HG03439 (cell line): ENCODE results near the gene FARS2.
A peak's percentile ranks its signal among the peaks of the same experiment; 100 is the strongest.

Source experiments
- ATAC-seq: cut with Tn5 transposase; IDR thresholded peaks from one replicate; pipeline ENCODE4 v1.9.1; 2021; ENCODE audit warnings: mild to moderate bottlenecking, moderate library complexity; ENCODE audit not compliant: unreplicated experiment

The FARS2 gene

DNA sequence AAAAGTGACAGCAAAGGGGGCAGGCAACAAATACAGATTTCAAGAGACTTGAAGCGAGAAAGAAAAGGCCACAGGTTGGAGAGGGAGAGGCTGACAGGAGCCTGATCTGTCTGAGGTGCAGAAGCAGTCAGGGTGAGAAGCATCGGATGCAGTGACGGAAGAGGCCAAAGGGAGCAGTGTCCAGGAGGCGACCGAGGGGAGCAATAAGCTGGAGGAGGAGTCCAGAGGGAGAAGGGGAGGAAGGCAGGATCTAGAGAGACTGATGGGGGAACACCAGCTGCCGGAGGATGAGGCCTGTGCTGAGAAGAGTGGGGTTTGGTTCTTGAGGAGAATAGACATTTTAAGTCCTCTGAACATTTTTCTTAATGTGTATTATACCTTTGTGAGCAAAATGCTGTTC is 23.8 kb downstream of the FARS2 start:
- ATAC-seq = no peak

DNA sequence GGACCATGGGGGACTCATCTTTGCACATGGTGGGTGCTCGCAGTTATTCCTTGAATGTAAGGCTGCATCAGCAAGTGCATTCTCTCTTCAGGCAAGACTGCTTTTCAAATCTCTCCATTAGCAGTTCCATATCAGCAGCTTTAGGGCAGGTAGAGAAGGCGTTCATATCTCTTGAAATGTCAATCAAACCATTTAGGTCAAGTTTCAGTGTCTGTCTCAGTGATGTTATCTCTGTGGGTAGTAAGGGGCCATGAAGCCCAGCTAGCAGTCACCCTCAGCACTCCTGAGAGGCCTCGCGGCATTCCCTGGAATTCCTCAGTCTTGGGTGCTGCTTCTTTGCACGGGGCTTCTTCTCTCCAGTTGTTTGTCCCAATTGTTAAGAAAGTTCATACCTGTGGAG is 24.2 kb downstream of the FARS2 start:
- ATAC-seq = no peak

DNA sequence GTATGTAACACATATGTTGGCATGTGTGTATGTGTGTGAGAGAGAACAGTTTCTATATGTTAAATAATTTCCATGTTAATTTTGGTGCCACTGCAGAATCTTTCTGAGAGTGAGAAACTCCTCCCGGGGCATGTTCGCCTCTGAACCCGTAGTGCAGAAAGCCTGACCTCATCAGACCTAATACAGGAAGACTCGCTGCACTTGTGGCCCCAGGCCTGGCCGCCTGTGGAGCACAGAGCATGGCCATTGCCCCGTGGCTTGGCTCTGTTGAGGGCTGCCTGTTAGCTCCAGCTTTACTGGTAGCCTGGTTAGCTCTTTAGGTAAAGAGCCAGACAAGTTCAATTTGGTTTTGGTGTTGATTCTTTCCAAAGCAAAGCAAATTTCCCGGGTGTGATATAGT is 25.5 kb downstream of the FARS2 start:
- ATAC-seq = no peak

DNA sequence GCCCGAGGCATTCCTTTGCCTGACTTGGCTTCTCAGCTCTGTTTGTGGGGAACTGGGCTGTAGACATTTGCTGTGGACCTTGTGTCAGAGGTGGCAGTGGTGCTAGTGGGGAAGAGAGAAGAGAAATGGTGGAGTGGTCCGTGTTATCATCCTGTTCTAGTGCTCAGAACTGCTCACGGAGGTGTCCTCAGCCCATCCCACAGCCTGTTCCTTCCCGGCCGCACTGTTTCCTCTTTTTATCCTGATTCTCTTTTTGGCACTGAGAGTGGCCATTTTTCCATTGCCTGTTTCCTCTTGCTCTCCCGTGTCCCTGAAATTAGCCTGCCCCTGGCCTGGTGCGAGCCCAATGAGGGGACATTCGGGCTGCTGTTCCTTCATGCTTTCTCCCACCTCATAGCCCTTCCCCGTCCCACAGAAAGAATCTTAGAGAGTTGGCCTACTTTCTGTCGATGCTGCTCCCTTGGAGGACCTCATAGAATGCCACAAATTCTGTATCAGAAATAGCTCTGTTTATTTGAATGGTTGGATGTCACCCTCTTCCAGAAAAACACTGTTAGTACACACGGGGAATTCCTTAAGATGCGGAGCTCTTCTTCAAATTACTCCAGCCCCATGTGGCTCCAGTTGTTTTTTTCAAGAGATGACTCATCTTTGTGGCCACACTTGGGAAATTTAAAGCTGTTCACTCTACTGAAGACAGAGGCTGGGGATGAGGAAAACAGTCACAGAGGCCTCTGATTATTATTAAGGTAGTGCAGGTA is 26.1 kb downstream of the FARS2 start:
- no peak for ATAC-seq

DNA sequence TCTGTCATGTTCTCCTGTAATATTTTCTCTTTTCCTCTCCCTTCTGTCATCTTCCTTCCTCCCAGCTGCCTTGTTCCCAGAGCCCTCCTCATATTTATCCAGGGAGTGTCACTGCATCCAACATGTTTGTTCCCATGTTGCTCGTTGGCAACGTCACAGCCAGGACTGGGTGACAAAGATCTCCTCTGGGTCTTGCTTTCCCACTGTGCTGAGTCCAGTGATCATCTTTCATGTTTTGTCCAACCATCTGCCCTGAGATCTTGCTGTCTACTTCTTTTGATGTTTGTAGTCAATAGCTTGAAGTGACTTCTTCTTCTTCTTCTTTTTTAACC is 26.6 kb downstream of the FARS2 start:
- ATAC-seq = no peak

DNA sequence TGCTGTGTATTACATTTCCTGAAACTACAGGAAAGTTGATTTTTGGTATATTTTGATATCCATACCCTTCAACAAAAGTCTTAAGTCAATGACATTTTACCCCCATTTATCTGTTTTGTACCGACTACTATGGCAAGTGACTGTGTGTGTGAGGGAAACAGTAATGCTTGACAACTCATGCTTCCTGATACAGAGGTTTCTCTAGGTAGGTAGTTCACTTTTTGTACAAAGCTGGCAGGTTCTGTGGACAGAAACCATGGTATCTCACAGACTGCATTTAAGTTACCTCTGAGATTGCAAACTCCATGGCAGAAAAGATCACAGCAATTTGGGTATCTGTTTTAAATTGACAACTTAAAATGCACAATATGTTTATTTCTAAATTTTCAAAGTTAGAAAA is 28.8 kb downstream of the FARS2 start:
- no peak for ATAC-seq

GRCh38 chr6:5290500-5290899 is 29.2 kb downstream of the FARS2 start:
- ATAC-seq = no peak

GRCh38 chr6:5292154-5292553 is 30.8 kb downstream of the FARS2 start:
- no peak for ATAC-seq

GRCh38 chr6:5293692-5294091 is 32.4 kb downstream of the FARS2 start:
- no peak for ATAC-seq

DNA sequence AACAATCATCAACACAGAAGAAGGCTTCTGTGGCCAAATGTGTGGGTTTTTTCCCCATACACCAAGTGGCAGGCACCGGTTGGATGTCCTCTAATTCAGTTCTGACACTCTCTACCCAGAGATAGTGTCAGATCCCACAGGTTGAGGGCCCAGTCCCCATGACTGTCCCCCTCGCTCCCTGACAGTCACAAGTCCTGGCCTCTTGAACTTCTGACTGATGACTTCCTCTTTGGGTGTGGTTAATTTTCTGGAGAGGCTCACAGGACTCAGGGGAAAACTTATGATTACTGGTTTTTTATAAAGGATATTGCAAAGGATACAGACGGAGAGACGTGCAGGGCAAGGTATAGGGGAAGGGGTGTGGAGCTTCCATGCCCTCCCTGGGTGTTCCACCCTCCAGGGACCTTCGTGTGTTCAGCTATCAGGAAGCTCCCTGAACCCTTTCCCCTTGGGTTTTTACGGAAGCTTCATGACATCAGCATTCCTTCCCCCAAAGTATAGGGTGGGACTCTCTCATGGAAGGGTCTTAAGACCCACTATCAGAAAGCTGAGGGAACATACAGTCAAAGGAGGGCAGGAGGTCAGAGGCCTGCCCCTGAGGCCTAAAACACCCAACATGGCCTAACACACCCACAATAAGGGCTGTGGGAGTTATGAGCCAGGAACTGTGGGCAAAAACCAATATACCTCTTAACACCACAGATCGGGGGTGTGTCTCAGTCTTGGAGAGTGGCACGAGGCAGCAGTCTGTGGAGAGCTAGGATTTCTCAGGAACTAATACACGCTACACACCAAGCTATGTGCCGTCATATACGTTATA is 33.3 kb downstream of the FARS2 start:
- ATAC-seq = no peak

- no peak for ATAC-seq
These were observed 34.3 kb downstream of the FARS2 start for GRCh38 chr6:5295623-5296022.

DNA sequence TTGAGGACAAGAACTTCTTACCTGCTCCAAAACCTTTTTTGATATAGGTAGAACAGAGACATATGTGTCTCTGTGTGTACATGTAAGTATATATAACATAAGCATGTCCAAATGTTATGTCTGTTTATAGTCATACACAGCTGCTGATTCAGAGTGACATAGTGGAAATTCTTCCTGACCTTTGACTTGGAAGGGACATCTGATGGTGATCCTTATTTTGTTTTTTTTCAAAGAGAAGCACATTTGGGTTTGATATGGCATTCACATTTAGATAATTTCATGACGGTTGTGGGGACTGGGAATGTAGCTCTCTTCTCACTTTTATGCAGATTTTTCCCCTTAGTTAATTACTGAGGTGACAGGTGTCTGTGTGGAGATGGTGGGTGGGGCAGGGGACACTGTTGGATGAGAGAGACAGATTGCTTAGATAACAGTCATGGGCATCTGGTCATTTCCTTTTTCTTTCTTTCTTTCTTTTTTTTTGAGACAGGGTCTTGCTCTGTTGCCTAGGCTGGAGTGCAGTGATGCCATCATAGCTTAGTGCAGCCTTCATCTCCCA is 39.0 kb downstream of the FARS2 start:
- ATAC-seq = no peak

- peak; percentile 67 for ATAC-seq
These were observed 41.1 kb downstream of the FARS2 start for GRCh38 chr6:5302220-5302946.

DNA sequence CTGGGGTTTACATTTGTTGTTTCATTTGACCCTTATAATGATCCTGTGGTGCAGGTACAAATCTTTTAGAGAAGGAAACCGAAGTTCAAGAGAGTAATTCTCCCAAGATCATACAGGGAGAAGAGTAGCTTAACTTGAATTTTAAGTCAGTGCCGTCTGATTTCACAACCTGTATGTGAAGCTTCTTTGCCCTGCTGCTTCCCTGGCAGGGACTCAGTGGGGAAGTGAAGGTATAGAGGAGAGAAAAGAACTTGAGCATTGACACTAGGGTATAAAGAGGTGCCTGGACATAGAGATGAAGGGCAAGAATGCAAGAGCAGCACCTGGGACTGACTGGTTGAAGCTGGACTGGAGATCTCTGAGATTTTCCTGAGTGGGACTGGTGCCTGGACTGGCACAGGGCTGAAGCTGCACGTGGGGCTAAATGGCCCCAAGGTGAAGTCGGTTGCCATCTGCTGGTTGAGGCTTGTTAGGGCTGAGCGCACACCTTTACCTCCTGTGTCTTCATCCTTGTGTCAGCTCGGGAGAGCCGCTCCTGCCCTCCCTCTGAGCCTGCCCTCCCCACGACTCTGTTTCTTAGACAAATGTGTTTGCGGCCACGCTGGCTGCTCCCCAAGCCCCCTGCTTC is 41.8 kb downstream of the FARS2 start:
- ATAC-seq = peak; percentile 80

DNA sequence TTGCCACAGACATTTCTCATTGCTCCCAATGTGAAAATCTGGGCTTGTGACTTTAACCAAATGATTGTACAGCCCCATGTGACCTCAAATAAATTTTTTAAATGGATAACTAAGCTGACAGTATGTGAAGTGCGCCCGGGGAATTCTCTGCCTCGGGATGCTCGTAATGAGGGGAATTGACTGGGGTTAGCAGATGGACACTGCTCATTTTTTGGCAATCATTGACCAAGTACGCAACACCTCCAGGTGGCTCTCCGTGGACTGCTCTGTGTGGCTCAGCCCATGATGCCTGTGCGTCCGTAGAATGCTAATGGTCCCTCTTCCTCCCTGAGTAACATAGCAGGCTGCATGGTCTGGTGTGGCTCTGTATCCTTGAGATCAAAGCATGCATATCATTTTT is 42.4 kb downstream of the FARS2 start:
- ATAC-seq = no peak

GRCh38 chr6:5305968-5306626 is 44.8 kb downstream of the FARS2 start:
- ATAC-seq = no peak

DNA sequence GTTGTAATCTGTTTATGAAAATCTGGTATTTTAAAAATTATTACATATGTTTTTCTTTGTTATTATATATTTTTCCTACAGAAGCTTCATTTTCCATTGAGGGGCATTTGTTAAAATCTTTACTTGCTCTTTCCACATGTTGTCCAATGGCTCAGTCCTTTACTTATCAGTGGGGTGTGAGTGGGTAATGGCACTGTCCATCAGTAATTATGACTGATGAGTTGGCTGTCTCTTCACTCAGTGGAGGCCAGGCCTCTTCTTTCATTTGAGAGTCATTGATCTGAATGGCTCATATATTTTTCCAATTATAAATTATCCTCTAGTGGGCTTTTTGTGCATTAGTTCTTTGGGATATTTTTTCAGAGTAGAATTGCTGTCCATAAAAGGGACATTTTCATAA is 45.7 kb downstream of the FARS2 start:
- no peak for ATAC-seq

DNA sequence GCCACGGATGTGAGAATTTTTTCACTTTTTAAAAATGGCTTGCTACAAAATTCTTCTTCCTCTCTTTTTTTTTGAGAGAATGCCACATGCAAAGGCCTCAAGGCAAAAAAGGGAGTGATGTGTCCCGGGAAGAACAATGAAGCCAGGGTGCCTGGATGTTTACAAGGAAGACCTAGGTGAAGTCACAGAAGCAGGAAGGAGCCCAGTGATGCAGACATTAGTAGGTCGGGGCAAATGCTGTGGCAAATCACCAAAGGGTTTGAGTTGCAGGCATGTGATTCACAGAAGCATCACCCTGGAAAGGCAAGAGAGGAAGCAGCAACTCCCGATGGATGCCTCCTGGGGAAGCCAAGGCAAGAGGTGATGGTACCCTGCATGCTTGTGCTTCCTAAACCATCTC is 46.8 kb downstream of the FARS2 start:
- ATAC-seq = no peak

GRCh38 chr6:5314191-5314865 is 53.0 kb downstream of the FARS2 start:
- ATAC-seq = no peak

GRCh38 chr6:5315881-5316280 is 54.6 kb downstream of the FARS2 start:
- no peak for ATAC-seq
